Cerebellar nuclear complex (tissue), 1 donor: ENCODE data around the gene PHLPP1.
"Not testable (repeated sequence)": the region's sequence is repeated elsewhere in the genome, so short reads cannot be mapped to it uniquely, and the experiment has no call there.

Experiments used
- DNase-seq, 2 experiments: peaks; one replicate each; lab custom pipeline; 2025; lab: John Stamatoyannopoulos, UW

Gene PHLPP1

GRCh38 chr18:62773691-62774090 is 58.4 kb downstream of the PHLPP1 start:
- DNase-seq, result no peak

- DNase-seq, result no peak
Measured at GRCh38 chr18:62776024-62776570, 60.8 kb downstream of the PHLPP1 start.

- DNase-seq, result no peak
Measured at GRCh38 chr18:62777814-62778213, 62.5 kb downstream of the PHLPP1 start.

- DNase-seq, result no peak
Measured at GRCh38 chr18:62778976-62779869, 63.9 kb downstream of the PHLPP1 start.

GRCh38 chr18:62781262-62781661 is 65.9 kb downstream of the PHLPP1 start:
- no peak for DNase-seq

GRCh38 chr18:62781893-62782292 is 66.6 kb downstream of the PHLPP1 start:
- DNase-seq, result no peak

- no peak for DNase-seq
Measured at GRCh38 chr18:62784338-62784965, 69.1 kb downstream of the PHLPP1 start.

GRCh38 chr18:62784966-62785413 is 69.6 kb downstream of the PHLPP1 start:
- DNase-seq, result no peak

GRCh38 chr18:62786689-62787088 is 71.3 kb downstream of the PHLPP1 start:
- DNase-seq, result no peak

- no peak for DNase-seq
Measured at GRCh38 chr18:62788111-62788510, 72.8 kb downstream of the PHLPP1 start.

GRCh38 chr18:62788876-62789275 is 73.5 kb downstream of the PHLPP1 start:
- no peak for DNase-seq

GRCh38 chr18:62790871-62791772 is 75.8 kb downstream of the PHLPP1 start:
- DNase-seq, result no peak

GRCh38 chr18:62792016-62792415 is 76.7 kb downstream of the PHLPP1 start:
- no peak for DNase-seq

GRCh38 chr18:62795813-62796212 is 80.5 kb downstream of the PHLPP1 start:
- DNase-seq, result no peak

- no peak for DNase-seq
Measured at GRCh38 chr18:62796216-62796621, 80.9 kb downstream of the PHLPP1 start.

- no peak for DNase-seq
Measured at GRCh38 chr18:62797329-62797728, 82.0 kb downstream of the PHLPP1 start.

- DNase-seq, result no peak
Measured at GRCh38 chr18:62799977-62800376, 84.6 kb downstream of the PHLPP1 start.

GRCh38 chr18:62802523-62802922 is 87.2 kb downstream of the PHLPP1 start:
- no peak for DNase-seq

GRCh38 chr18:62807396-62807795 is 92.1 kb downstream of the PHLPP1 start:
- no peak for DNase-seq

GRCh38 chr18:62808123-62808522 is 92.8 kb downstream of the PHLPP1 start:
- DNase-seq, result no peak

GRCh38 chr18:62809445-62809844 is 94.1 kb downstream of the PHLPP1 start:
- not testable (repeated sequence) for DNase-seq

- DNase-seq, result no peak
Measured at GRCh38 chr18:62809900-62810299, 94.6 kb downstream of the PHLPP1 start.
